ENCODE measurements around the gene SPEF2.

DNA sequence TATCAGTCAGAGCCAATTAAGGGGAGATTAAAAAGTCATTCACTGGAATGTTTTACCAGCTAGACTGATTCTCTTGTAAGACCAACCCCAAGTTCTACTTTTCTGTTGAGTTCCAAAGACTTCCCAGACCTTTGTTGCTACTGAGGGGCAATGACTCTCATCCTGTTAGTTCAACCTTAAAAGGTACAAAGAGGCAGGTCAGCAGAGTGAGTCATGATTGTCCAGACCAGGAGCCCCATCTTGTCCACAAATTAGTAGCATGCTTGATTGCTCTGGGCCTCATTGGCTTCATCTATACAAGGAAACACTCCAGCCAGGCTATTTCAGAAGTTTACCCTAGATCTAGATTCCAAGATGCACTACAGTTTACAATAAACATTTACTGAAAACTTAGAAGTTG lies 159.1 kb downstream of the SPEF2 start:
- TF ChIP-seq POLR2A (IDR thresholded peaks at IDR 0.05; ENCODE audit: low read depth, low read length) (no peak), POLR2AphosphoS5 (IDR thresholded peaks at IDR 0.05; ENCODE audit: low read depth, low read length) (no peak), POU2F2 (IDR thresholded peaks at IDR 0.05; ENCODE audit: low read depth, low read length) (no peak)

Data from GM12891 (cell line).